GM06990 (cell line): ENCODE measurements around the gene CYB5R3.

Experiments used
- DNase-seq: peaks from one replicate; pipeline ENCODE4 v3.0.0-alpha.2; 2011; ENCODE audit not compliant: insufficient read length; ENCODE audit errors: extremely low read depth
- H3K27me3 ChIP-seq: replicated peaks from 2 replicates; pipeline ENCODE4 v1.6.0; 2011; ENCODE audit warnings: low read length; ENCODE audit not compliant: control insufficient read depth, insufficient read depth
- H3K36me3 ChIP-seq: 2 replicates; pipeline ENCODE4 v1.5.1; 2011; ENCODE audit warnings: low read length; ENCODE audit not compliant: control insufficient read depth, insufficient read depth
- H3K4me3 ChIP-seq: replicated peaks from 2 replicates; pipeline ENCODE4 v1.5.1; 2011; ENCODE audit warnings: low read depth, mild to moderate bottlenecking, control low read depth, low read length
- TF ChIP-seq, protein P1 (sequence below): IDR thresholded peaks from 2 replicates; pipeline ENCODE4 v1.5.1; 2011; ENCODE audit warnings: low read length, control low read depth, mild to moderate bottlenecking, inconsistent platforms; ENCODE audit not compliant: insufficient read depth, poor library complexity, severe bottlenecking

The CYB5R3 gene

DNA sequence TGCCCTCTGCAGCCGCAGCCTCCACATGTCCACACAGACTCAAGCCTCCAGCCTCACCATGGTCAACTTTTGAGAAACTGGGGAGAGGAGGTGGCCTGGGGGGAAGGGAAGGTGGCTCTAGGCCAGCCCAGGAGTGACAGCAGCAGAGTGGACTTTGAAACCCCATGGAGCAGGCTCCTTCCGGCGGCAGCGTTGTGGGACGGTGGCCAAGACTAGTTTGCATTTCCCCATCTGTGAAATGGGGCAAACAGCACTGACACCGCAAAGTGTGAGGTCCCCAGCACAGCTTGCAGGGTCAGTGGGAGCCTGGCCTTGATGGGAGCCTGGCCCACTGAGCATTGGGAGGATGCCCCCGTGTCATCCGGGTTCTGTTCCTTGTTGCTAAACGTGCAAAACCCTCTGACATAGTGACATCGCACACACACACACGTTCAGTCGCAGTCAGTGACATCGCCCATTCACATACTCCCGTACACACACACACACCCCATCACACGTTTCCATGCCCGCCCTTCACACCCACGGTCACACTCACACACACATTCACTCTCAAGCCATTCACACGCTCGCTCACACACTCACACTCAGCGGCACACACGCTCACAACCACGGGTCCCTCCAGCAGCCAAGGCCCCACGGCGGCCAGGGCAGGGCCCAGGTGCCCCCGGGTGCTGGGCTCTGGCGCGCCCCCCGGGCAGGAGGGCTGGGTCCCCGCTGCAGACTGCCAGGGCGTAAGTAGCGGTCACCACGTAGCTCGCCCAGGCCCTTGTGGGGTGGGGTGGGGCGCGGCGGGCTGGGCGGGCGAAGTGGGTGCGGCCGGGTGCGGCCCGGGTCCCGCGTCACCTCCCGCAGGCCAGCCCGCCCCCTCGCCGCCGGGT lies 585 bp downstream of the CYB5R3 start:
- TF ChIP-seq, protein P1, sequence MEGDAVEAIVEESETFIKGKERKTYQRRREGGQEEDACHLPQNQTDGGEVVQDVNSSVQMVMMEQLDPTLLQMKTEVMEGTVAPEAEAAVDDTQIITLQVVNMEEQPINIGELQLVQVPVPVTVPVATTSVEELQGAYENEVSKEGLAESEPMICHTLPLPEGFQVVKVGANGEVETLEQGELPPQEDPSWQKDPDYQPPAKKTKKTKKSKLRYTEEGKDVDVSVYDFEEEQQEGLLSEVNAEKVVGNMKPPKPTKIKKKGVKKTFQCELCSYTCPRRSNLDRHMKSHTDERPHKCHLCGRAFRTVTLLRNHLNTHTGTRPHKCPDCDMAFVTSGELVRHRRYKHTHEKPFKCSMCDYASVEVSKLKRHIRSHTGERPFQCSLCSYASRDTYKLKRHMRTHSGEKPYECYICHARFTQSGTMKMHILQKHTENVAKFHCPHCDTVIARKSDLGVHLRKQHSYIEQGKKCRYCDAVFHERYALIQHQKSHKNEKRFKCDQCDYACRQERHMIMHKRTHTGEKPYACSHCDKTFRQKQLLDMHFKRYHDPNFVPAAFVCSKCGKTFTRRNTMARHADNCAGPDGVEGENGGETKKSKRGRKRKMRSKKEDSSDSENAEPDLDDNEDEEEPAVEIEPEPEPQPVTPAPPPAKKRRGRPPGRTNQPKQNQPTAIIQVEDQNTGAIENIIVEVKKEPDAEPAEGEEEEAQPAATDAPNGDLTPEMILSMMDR: no peak
- Histone ChIP-seq H3K4me3 (peak overlapping the region; percentile 100), H3K36me3 (peaks cover 5% of the 10 kb centered on the region), H3K27me3 (no peaks in the 10 kb centered on the region)
- DNase-seq: peak; percentile 64

DNA sequence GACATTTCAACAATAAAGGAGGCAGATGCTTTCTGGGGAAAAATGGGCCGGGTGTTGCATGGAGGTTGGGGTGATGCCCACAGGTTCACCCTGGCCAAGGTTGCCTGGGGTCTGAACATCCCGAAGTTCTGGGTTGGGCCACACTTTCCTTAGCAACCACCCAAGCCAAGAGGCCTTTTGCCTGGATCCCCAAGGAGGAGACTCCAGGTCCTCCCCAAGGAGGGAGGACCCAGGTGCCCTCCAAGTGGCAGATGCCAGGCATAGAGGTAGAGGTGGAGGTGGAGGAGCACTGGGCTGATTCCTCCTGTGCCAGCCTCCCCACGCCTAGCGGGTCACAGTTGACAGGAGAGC lies 1.2 kb downstream of the CYB5R3 start:
- Histone ChIP-seq H3K4me3 (peak overlapping the region; percentile 100), H3K36me3 (peaks cover 5% of the 10 kb centered on the region), H3K27me3 (no peaks in the 10 kb centered on the region)
- TF ChIP-seq, protein P1: no peak
- DNase-seq: no peak

DNA sequence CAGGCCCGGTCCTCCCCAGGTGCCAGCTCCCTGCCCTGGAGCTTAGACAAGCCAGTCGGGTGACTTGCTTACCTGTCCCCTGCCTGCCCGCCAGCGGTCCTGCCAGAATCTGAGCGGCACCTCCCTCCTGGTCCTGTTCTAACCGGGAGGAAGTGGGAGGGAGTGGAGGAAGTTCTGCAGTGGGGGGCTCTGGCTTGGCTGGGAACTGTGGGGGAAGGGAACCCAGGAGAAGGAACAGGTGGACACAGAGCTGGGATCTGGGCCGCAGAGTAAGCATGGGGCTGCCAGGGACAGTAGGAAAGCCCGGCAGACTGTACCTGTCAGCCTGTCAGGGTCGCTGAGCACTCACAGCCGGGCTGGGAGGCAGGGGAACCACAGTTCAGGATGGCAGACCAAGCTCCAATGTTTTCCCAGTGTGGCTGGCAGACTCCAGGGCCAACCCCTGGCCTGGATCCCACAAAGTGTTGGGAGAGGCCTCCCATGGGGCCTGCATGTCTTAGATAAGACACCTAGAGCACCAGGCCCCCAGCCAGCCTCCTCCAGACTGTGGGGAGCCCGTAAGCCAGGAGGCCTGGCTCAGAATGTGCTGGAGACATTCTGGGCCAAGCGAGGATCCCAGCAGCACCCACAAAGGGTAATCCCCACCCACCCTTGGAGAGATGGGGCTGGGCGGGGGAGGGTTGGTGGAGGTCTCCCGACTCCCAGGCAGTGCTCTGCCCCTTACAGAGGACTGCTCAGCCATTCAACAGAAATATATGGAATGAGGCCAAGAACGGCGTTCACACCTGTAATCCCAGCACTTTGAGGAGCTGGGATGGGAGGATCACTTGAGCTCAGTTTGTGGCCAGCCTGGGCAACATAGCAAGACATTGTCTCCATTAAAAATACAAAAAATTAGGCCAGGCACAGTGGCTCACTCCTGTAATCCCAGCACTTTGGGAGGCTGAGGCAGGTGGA lies 2.3 kb downstream of the CYB5R3 start:
- H3K27me3 ChIP-seq: no peaks in the 10 kb centered on the region
- TF ChIP-seq, protein P1: no peak
- DNase-seq: no peak
- no peak overlapping the region for H3K4me3 ChIP-seq
- H3K36me3 ChIP-seq: peaks cover 5% of the 10 kb centered on the region

DNA sequence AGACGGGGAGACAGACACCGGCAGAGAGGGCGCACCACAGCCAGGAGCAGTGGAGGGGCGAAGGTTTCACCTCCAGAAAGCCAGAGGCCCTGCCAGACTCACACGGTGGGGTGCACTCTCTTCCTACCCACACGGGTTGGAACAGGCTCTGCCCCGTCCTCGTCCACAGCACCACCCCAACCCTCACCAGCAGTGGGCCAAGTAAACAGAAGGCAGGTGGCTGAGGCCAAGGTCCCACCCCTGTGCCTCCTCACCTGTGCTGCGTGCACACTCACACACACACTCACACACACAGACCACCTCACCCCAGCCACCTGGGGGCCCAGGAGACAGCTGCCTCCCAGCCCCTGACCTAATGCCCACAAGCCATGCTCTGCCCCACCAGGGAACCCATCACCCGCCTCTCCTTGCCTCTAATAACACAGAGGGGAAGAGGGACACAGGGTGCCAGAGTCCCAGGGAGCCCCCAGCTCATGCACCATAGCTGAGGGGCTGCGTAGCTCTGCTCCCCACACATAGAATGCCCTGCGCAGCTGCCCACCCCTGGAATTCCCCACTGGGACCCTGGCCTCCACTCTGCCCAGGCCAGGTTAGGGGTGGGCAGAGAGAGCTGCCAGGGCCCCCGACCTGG lies 3.1 kb downstream of the CYB5R3 start:
- TF ChIP-seq, protein P1: no peak
- Histone ChIP-seq H3K27me3 (no peaks in the 10 kb centered on the region), H3K4me3 (no peak overlapping the region), H3K36me3 (peaks cover 5% of the 10 kb centered on the region)
- no peak for DNase-seq

DNA sequence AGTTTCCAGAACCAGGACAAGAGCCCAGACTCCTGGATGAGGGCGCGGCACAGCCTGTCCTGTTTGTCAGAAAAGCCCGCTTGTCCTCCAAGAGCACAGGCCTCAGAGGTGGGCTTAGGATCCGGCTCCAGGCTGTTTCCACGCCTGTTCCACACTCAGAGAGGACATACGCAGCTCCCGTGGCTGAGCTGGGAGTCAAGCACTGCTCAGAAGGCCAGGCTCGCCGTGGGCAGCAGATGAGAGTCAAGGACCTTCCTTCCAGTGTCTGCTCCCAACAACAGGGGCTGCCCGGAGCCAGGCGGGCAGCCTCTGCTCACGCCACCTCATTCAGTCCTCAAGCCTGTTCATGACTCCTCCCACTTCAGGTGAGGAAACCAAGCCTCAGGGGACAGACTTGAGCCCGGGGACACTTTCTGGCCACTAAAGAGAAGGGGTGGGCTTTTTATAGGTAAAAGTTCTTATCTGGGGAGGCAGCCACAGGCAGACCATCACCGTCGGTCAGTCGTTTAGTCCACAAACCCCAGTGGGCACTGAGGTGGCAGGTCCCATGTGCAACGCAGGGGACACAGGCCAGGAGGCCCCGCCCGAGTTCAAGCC lies 3.8 kb downstream of the CYB5R3 start:
- Histone ChIP-seq H3K36me3 (peaks cover 5% of the 10 kb centered on the region), H3K4me3 (no peak overlapping the region), H3K27me3 (no peaks in the 10 kb centered on the region)
- TF ChIP-seq, protein P1: no peak
- no peak for DNase-seq
